ENCODE results near the gene DUSP10.

Gene DUSP10

DNA sequence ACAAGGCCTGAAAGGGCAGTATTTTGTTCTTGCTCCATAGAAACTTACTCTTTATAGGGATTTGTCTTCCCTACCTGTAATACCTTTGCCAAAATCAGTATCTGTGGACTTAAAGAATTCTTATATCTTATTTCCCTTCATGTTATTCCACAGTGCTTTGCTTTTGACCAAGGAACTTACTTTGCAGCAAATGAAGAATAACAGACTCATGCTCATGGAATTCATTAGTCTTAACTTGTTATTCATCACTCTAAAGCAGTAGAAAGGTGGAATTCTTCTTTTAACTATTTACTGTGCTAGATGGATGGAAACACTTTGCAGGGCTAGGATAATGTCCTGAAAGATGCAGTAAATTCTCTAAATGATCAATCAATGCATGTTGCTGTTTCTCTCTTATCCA is 45.9 kb downstream of the DUSP10 start:
- DNase-seq (ENCODE audit: low read depth) = no peak
- H3K4me3 ChIP-seq (ENCODE audit: low read depth, low read length) = no peak overlapping the region

DNA sequence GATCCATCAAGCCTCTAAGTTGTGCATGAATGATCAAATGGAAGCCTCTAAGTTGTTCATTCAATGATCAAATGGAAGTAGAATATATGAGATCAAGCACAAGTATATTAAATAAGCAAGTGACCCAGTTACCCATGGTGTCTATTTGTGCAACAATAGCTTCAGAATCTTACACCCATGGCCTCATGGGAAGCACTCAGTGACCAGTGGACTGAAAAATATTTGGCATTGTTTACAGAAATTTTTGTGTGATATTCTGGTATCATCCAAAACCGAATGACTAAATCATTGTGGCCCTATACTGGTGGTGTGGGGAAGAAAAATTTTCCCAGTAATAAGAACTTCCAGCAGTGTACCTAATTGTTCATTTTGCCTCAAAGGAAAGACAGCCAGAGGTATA is 46.6 kb downstream of the DUSP10 start:
- no peak for DNase-seq (ENCODE audit: low read depth)

More for the DNA sequence above, 45.9 kb downstream of the DUSP10 start:
- TF ChIP-seq, protein P1, sequence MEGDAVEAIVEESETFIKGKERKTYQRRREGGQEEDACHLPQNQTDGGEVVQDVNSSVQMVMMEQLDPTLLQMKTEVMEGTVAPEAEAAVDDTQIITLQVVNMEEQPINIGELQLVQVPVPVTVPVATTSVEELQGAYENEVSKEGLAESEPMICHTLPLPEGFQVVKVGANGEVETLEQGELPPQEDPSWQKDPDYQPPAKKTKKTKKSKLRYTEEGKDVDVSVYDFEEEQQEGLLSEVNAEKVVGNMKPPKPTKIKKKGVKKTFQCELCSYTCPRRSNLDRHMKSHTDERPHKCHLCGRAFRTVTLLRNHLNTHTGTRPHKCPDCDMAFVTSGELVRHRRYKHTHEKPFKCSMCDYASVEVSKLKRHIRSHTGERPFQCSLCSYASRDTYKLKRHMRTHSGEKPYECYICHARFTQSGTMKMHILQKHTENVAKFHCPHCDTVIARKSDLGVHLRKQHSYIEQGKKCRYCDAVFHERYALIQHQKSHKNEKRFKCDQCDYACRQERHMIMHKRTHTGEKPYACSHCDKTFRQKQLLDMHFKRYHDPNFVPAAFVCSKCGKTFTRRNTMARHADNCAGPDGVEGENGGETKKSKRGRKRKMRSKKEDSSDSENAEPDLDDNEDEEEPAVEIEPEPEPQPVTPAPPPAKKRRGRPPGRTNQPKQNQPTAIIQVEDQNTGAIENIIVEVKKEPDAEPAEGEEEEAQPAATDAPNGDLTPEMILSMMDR (conservative IDR thresholded peaks at IDR 0.05; ENCODE audit: low read depth, low read length) = no peak

DNA sequence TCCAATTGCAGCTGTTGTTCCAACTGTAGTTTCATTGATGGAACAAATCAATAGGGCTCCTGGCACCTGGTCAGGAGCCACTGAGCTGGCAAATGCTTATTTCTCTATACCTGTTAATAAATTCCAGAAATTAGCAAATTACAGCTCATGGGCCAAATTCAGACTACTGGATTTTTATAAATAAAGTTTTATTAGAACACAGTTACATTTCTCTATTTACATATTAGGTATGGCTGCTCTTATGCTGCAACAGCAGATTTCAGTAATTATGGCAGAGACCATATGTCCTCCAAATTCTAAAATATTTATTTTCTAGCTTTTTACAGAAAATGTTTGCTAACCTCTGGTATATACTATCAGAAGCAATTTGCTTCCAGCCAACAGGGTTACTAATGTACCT is 47.8 kb downstream of the DUSP10 start:
- H3K4me3 ChIP-seq (ENCODE audit: low read depth, low read length) = no peak overlapping the region
- TF ChIP-seq, protein P1 (conservative IDR thresholded peaks at IDR 0.05; ENCODE audit: low read depth, low read length) = no peak
- no peak for DNase-seq (ENCODE audit: low read depth)

More for the DNA sequence above, 46.6 kb downstream of the DUSP10 start:
- H3K4me3 ChIP-seq (ENCODE audit: low read depth, low read length) = no peak overlapping the region
- TF ChIP-seq, protein P1 (conservative IDR thresholded peaks at IDR 0.05; ENCODE audit: low read depth, low read length) = no peak

DNA sequence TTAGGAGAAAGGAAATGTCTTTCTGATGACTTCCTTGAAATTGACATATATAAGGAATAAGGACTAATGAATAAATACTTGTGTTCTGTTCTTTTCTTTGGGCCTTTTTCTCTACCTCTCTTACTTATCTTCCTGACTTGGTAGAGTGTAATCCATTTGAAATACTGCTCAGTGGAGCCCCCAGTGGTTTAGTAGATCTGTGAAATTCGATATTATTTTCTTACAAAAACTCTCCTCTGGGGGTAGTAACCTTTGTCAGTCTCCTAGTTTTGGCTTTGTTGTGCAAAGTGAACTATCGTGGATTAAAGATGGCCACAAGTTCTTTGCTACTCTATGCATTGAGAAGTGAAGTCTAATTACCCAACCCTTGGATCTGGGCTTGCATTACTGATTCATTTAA is 48.8 kb downstream of the DUSP10 start:
- no peak for DNase-seq (ENCODE audit: low read depth)
- H3K4me3 ChIP-seq (ENCODE audit: low read depth, low read length) = no peak overlapping the region
- TF ChIP-seq, protein P1 (conservative IDR thresholded peaks at IDR 0.05; ENCODE audit: low read depth, low read length) = no peak

DNA sequence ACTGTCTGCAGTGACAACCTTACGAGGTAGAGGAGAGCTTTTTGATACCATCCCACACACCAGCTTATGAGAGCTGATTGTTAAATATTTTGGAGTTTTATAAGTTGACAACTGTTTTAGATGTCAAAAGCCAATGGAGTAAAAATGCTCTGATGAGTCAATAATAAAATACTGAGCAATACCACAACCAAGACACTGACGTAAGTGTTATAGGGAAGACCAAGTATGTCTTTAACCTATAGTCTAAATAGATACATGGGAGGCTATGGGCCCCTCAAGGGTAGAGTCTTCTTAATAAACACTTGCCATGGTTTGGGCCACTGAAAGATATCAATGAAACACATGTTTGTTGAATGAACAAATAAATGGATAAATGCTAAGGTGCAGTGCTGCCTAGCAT is 49.2 kb downstream of the DUSP10 start:
- DNase-seq (ENCODE audit: low read depth) = no peak
- TF ChIP-seq, protein P1 (conservative IDR thresholded peaks at IDR 0.05; ENCODE audit: low read depth, low read length) = no peak
- no peak overlapping the region for H3K4me3 ChIP-seq (ENCODE audit: low read depth, low read length)

DNA sequence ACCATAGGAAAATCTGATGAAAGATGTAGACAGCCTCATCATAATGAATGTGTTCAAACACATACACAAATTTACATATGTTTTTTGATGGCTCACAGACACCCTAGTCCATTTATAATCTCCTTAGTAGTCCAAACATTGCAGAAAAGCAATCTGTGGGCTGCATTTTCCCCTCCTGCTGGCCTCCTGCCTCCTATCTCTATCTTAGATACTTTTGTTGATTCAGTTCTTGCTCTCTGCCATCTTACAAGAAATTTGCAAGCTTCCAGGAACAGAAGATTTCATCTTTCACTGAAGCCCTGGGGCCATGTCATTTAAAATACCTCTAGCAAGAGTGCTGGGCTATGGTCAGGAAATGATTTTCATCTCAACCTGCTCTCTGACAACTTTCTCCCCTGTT is 50.6 kb downstream of the DUSP10 start:
- TF ChIP-seq, protein P1 (conservative IDR thresholded peaks at IDR 0.05; ENCODE audit: low read depth, low read length) = no peak
- DNase-seq (ENCODE audit: low read depth) = no peak

DNA sequence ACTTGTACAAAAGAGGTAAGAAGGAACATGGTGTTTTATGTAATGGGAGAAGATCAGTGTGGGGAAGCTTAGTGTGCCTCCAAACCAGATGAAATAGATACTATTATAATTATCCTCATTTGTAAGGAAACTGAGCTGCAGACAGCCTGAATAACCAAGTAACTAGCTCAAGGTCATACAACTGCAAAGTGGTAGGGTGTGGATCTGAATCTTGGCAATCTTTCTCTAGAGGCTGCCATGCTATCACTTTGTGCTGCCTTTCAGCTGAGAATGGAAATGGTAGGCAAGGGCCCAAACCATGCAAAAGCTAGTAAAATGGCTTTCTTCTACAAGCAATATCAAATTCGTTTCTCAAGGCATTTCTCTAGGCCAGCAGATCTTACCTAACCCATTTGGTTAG is 51.0 kb downstream of the DUSP10 start:
- no peak overlapping the region for H3K4me3 ChIP-seq (ENCODE audit: low read depth, low read length)
- DNase-seq (ENCODE audit: low read depth) = no peak
- TF ChIP-seq, protein P1 (conservative IDR thresholded peaks at IDR 0.05; ENCODE audit: low read depth, low read length) = no peak

More for the DNA sequence above, 50.6 kb downstream of the DUSP10 start:
- no peak overlapping the region for H3K4me3 ChIP-seq (ENCODE audit: low read depth, low read length)

Measured in choroid plexus epithelial cell (primary cell).